CD4-positive, alpha-beta T cell (primary cell): ENCODE data around the gene COL13A1. TPM values are rescaled to one million over a fixed set of nuclear protein-coding genes. Genes with fewer than 3 reads are reported as not detected.

Source experiments
- ATAC-seq: fragments of 200-7000 bp; cut with Tn5 transposase; one replicate; pipeline ENCODE4 v1.10.0; 2022; ENCODE audit warnings: mild to moderate bottlenecking; ENCODE audit not compliant: poor library complexity
- CTCF ChIA-PET: fragments of 350-600 bp; sonication (Branson Sonifier 250); formaldehyde crosslinking; loops from one replicate; lab custom pipeline; 2021; ENCODE audit warnings: antibody characterized with exemption, inconsistent platforms; lab: Charles Lee
- POLR2A ChIA-PET: fragments of 350-600 bp; sonication (Branson Sonifier 250); formaldehyde crosslinking; loops from one replicate; lab custom pipeline; 2021; ENCODE audit warnings: antibody characterized with exemption, inconsistent platforms; lab: Charles Lee
- DNase-seq, 14 experiments: peaks; one replicate each; pipeline ENCODE4 v3.0.0-alpha.2; 2013 to 2020; ENCODE audit warnings: mixed read lengths in 2 of 14
- H3K27ac ChIP-seq, 2 donors: one replicate each; pipeline versions ENCODE4 v1.5.1 to v1.7.0; 2013; ENCODE audit warnings: low read length in 2 of 2, low read depth in 1 of 2, mild to moderate bottlenecking in 1 of 2
- H3K27me3 ChIP-seq, 2 experiments: 1 replicate in 1 of 2; 2 replicates in 1 of 2; pipeline versions ENCODE4 v1.6.1 to v1.7.0; 2013; ENCODE audit warnings: low read length in 2 of 2, control low read depth in 1 of 2, mild to moderate bottlenecking in 1 of 2, moderate library complexity in 1 of 2; ENCODE audit not compliant: insufficient read depth in 2 of 2, control insufficient read depth in 1 of 2
- H3K36me3 ChIP-seq: one replicate; pipeline ENCODE4 v1.6.1; 2013; ENCODE audit warnings: low read length, control low read depth; ENCODE audit not compliant: insufficient read depth
- H3K4me1 ChIP-seq: one replicate; pipeline ENCODE4 v1.6.1; 2013; ENCODE audit warnings: low read length, control low read depth; ENCODE audit not compliant: insufficient read depth
- H3K4me3 ChIP-seq: one replicate; pipeline ENCODE4 v1.5.1; 2013; ENCODE audit warnings: mild to moderate bottlenecking, low read length, moderate library complexity
- H3K9me3 ChIP-seq, 2 experiments: 1 replicate in 1 of 2; 2 replicates in 1 of 2; pipeline versions ENCODE4 v1.6.1 to v1.7.0; 2013; ENCODE audit warnings: low read length in 2 of 2, mild to moderate bottlenecking in 2 of 2, control low read depth in 1 of 2, moderate library complexity in 1 of 2; ENCODE audit not compliant: control insufficient read depth in 1 of 2, insufficient read depth in 1 of 2
- H3K27ac Mint-ChIP-seq: one replicate; pipeline ENCODE4 v1.8.0; 2020; ENCODE audit warnings: mixed read lengths
- H3K27me3 Mint-ChIP-seq: one replicate; pipeline ENCODE4 v1.8.0; 2021; ENCODE audit warnings: mixed read lengths
- H3K36me3 Mint-ChIP-seq: one replicate; pipeline ENCODE4 v1.8.0; 2021; ENCODE audit warnings: low read depth, mixed read lengths
- H3K4me1 Mint-ChIP-seq: one replicate; pipeline ENCODE4 v1.8.0; 2021; ENCODE audit warnings: low read depth, mixed read lengths
- H3K4me3 Mint-ChIP-seq: one replicate; pipeline ENCODE4 v1.8.0; 2020; ENCODE audit warnings: mild to moderate bottlenecking, mixed read lengths
- H3K9me3 Mint-ChIP-seq: one replicate; pipeline ENCODE4 v1.8.0; 2020; ENCODE audit warnings: mixed read lengths
- CTCF ChIP-seq: fragments of 200-600 bp; IDR thresholded peaks from one replicate; pipeline ENCODE4 v1.8.0; 2022; ENCODE audit warnings: antibody characterized with exemption, mild to moderate bottlenecking
- intact Hi-C, 2 experiments: fragments of 100-400 bp; cut with DNase I in 1 of 2; cut with micrococcal nuclease in 1 of 2; formaldehyde crosslinking; loops; one replicate each; pipeline versions ENCODE4 v1.15.1 to v1.9.0; 2023 to 2025; cut with DNase I, micrococcal nuclease
- total RNA-seq, 174 experiments: library from RNA in 2 of 174; stranded (reverse) in 2 of 174; gene quantifications; one replicate each; pipeline ENCODE4 v1.2.3 and lab custom pipeline; 2021 to 2026

Gene COL13A1
- total RNA-seq, 2 experiments from 2014 or later: not detected

GRCh38 chr10:69976795-69977546 is 175.3 kb downstream of the COL13A1 start:
- Mint-ChIP-seq H3K27me3 (peaks cover 58% of the 10 kb centered on the region), H3K4me1 (no peaks in the 10 kb centered on the region), H3K4me3 (no peak overlapping the region), H3K36me3 (peaks cover 8% of the 10 kb centered on the region), H3K27ac (no peak overlapping the region), H3K9me3 (peaks cover 12% of the 10 kb centered on the region)
- peaks cover 3% of the 10 kb centered on the region for H3K4me1 ChIP-seq
- intact Hi-C loops: no loop called here
- H3K27me3 ChIP-seq: peaks cover 8 to 12% of the 10 kb centered on the region in 2 experiments
- DNase-seq (no peak), ATAC-seq (no peak)
- CTCF ChIA-PET: no interaction called here
- H3K9me3 ChIP-seq: peaks cover 8 to 22% of the 10 kb centered on the region in 2 experiments
- POLR2A ChIA-PET: no interaction called here
- H3K27ac ChIP-seq: no peak overlapping the region
- H3K36me3 ChIP-seq: no peaks in the 10 kb centered on the region
- H3K4me3 ChIP-seq: no peak overlapping the region
- no peak for TF ChIP-seq CTCF

DNA sequence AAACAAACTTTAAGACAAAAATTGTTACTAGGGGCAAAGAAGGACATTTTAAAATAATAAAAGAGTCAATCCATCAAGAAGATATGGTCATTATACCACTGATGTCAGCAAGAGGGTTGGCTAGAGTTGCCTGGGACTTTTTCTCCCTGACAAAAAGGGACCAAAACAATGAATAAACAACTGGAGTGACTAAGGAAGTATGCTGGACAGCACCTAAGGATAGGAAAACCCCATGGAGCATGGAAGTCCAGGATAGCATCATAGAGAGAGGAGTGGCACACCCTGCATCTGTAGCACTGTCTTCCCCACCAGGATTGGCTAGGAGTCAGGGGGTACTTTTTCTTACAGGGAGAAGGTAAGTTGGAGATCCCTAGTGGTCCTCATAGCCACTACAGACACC is 177.5 kb downstream of the COL13A1 start:
- no peak for ATAC-seq
- Histone ChIP-seq H3K27me3 (peaks cover 8 to 17% of the 10 kb centered on the region in 2 experiments), H3K4me3 (no peak overlapping the region), H3K36me3 (no peaks in the 10 kb centered on the region), H3K9me3 (peaks cover 8 to 22% of the 10 kb centered on the region in 2 experiments), H3K27ac (no peak overlapping the region), H3K4me1 (peaks cover 3% of the 10 kb centered on the region)
- Mint-ChIP-seq H3K4me3 (no peak overlapping the region), H3K27ac (no peak overlapping the region), H3K36me3 (peaks cover 8% of the 10 kb centered on the region), H3K4me1 (no peaks in the 10 kb centered on the region), H3K9me3 (peaks cover 12% of the 10 kb centered on the region), H3K27me3 (peaks cover 64% of the 10 kb centered on the region)
- DNase-seq: no peak
- intact Hi-C loops: no loop called here
- CTCF ChIA-PET: no interaction called here
- POLR2A ChIA-PET: no interaction called here
- TF ChIP-seq CTCF: no peak

DNA sequence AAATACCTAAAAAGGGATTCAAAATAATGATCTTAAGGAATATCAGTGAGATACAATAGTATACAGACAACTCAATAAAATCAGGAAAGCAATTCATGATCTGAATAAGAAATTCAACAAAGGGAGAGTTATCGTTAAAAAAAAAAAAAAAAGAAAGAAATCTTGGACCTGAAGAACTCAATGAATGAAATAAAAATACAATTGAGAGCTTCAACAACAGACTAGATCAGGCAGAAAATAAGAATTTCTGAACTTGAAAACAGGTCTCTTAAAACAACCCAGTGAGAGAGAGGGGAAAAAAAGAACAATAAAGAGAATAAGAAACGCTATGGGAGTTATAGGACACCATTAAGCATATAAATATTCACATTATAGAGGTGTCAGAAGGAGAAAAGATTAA is 179.0 kb downstream of the COL13A1 start:
- Mint-ChIP-seq H3K9me3 (peaks cover 12% of the 10 kb centered on the region), H3K4me3 (no peak overlapping the region), H3K36me3 (peaks cover 8% of the 10 kb centered on the region), H3K4me1 (no peaks in the 10 kb centered on the region), H3K27me3 (peaks cover 59% of the 10 kb centered on the region), H3K27ac (no peak overlapping the region)
- DNase-seq (no peak), ATAC-seq (no peak)
- Histone ChIP-seq H3K27me3 (peaks cover 5 to 7% of the 10 kb centered on the region in 2 experiments), H3K4me3 (no peak overlapping the region), H3K27ac (no peak overlapping the region), H3K36me3 (no peaks in the 10 kb centered on the region), H3K4me1 (peaks cover 3% of the 10 kb centered on the region), H3K9me3 (peaks cover 8 to 22% of the 10 kb centered on the region in 2 experiments)
- CTCF ChIA-PET: no interaction called here
- POLR2A ChIA-PET: no interaction called here
- no peak for TF ChIP-seq CTCF
- intact Hi-C loops: no loop called here
